GM18508 (cell line): Measurements from ENCODE around the gene DPH1.

Experiments
- ATAC-seq: cut with Tn5 transposase; IDR thresholded peaks from one replicate; pipeline ENCODE4 v1.9.1; 2021; ENCODE audit warnings: moderate number of reproducible peaks; ENCODE audit not compliant: insufficient read depth, unreplicated experiment

Gene DPH1

DNA sequence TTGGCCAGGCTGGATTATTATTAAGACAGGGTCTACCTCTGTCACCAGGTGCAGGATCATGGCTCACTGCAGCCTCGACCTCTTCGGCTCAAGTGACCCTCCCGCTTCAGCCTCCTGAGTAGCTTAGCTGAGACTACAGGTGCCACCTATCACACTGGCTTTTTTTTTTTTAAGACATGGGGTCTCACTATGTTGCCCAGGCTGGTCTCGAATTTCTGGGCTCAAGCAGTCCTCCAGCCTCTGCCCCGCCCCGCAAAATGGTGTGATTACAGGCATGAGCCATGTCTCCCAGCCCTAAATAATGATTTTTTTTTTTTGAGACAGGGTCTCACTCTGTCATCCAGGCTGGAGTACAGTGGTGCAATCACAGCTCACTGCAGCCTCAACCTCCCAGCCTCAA is 17.6 kb downstream of the DPH1 start:
- no peak for ATAC-seq

DNA sequence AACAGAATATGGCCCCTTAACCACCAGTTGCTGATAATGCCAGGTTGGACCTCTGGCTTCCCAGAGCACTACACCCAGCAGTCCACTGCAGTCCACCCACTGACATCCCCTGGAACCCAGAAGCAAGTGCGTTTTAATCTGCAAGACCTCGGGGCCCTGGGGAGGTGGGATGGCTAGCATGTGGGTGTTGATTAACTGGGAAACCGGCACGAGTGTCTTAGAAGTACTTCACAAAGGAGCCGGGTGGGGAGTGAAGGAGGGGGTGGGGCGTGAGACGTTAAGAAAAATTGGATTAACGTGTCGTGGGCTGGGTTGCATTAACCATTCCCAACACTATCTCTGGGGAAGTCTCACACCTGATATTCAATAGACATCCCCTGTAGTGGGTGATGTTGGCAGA is 18.9 kb downstream of the DPH1 start:
- no peak for ATAC-seq

- ATAC-seq = no peak
Observed at GRCh38 chr17:2049333-2050299, 19.7 kb downstream of the DPH1 start.

- ATAC-seq = no peak
Observed at GRCh38 chr17:2050300-2051060, 20.5 kb downstream of the DPH1 start.

GRCh38 chr17:2051061-2051932 is 21.3 kb downstream of the DPH1 start:
- ATAC-seq = no peak

GRCh38 chr17:2051933-2052559 is 22.1 kb downstream of the DPH1 start:
- no peak for ATAC-seq

DNA sequence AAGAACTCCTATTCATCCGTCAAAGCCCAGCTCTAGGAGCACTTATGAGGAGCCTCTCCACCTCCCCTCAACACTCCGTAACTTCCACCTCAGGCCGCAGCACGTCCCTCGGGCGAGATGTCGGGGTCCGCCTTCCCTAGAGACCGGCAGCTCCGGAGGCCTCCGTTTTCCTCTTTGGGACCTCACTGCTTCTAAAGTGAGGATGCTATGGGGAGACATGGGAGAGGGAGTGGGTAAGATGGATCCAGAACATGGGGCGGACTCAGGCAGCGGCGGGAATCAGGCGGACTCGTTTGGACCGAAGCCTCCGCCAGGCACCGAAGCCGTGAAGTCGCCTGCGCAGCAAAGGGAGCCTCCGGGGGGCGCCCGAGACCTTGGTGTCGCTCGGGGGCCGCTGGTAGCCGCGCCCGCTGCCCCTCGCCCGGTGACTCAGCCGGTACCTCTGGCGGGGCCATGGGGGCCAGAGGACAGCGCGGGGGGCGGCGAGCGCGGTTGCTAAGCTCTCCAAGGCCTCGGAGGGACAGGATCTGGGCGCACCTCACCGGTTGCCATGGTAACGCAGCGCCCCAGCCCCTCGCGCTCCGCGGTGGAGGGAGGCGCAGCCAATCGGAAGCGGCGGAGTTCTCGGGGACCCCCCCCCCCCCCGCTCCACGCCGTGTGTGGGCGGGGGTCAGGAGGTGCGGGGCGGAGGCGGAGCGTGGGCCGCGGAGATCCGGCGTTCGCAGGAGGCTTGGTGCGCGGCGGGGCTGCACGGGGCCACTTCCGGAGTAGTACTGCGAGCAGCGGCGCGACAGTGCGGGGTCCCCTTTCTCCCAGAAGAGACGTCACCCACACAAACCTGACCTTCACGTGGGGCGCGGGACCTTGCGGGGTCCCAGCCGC is 23.7 kb downstream of the DPH1 start:
- ATAC-seq = no peak

- ATAC-seq = no peak
Observed at GRCh38 chr17:2054262-2054511, 24.2 kb downstream of the DPH1 start.

DNA sequence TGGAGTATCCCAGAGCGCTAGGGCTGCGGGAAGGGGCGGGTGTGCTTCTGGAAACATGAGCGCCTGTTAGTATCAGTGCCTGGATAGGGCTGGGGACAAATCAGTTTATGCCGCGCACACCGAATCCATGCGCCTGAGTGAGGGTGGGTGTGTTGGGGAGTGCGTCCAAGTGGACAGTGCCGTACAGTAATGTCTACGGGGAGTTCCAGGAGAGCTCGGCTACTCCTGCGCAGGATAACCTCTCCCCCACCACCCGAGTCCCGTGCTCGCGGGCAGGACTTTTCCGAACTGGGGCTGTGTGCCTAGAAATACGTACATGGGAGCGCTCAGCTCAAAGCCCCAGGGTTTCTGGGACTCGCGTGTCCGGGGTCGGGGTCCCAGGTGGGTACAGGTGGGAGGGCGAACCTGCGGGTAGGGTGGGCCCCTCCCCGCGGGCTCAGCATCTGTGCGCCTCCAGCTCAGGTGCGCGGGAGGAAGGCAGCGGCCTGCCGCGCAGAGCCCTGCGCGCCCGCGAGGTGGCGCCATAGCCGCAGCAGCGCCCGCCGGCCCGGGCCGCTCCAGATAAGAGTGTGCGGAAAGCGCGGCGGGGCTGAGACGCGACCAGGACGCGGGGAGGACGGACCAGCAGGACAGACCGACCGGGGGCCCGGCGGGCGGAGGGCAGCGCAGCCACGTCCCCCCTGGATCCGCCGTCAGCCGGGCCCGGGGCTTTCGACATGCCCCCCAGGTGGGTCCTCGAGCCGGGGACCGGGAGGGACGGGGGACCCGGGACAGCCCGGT is 24.7 kb downstream of the DPH1 start, which contains the start of gene HIC1:
HIC1 (plus strand) TSS at position 592 of the 780 bp plus-strand sequence. CDS start 1,588 bp downstream, outside the sequence.
- no peak for ATAC-seq

- no peak for ATAC-seq
Observed at GRCh38 chr17:2055292-2056205, 25.6 kb downstream of the DPH1 start.

GRCh38 chr17:2056206-2057174 is 26.5 kb downstream of the DPH1 start:
- ATAC-seq = no peak

DNA sequence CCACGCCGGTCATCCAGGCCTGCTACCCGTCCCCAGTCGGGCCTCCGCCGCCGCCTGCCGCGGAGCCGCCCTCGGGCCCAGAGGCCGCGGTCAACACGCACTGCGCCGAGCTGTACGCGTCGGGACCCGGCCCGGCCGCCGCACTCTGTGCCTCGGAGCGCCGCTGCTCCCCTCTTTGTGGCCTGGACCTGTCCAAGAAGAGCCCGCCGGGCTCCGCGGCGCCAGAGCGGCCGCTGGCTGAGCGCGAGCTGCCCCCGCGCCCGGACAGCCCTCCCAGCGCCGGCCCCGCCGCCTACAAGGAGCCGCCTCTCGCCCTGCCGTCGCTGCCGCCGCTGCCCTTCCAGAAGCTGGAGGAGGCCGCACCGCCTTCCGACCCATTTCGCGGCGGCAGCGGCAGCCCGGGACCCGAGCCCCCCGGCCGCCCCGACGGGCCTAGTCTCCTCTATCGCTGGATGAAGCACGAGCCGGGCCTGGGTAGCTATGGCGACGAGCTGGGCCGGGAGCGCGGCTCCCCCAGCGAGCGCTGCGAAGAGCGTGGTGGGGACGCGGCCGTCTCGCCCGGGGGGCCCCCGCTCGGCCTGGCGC is 27.3 kb downstream of the DPH1 start:
- no peak for ATAC-seq

DNA sequence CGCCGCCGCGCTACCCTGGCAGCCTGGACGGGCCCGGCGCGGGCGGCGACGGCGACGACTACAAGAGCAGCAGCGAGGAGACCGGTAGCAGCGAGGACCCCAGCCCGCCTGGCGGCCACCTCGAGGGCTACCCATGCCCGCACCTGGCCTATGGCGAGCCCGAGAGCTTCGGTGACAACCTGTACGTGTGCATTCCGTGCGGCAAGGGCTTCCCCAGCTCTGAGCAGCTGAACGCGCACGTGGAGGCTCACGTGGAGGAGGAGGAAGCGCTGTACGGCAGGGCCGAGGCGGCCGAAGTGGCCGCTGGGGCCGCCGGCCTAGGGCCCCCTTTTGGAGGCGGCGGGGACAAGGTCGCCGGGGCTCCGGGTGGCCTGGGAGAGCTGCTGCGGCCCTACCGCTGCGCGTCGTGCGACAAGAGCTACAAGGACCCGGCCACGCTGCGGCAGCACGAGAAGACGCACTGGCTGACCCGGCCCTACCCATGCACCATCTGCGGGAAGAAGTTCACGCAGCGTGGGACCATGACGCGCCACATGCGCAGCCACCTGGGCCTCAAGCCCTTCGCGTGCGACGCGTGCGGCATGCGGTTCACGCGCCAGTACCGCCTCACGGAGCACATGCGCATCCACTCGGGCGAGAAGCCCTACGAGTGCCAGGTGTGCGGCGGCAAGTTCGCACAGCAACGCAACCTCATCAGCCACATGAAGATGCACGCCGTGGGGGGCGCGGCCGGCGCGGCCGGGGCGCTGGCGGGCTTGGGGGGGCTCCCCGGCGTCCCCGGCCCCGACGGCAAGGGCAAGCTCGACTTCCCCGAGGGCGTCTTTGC is 28.0 kb downstream of the DPH1 start:
- ATAC-seq = no peak

- no peak for ATAC-seq
Observed at GRCh38 chr17:2058586-2059546, 28.9 kb downstream of the DPH1 start.
